ENCODE results near the gene KRTAP5-3. TPM values are rescaled to one million over a fixed set of nuclear protein-coding genes. Genes with fewer than 3 reads are reported as not detected.
A peak's percentile ranks its signal among the peaks of the same experiment; 100 is the strongest.

The KRTAP5-3 gene
- total and polyA plus RNA-seq, 2 of the 13 experiments (the other 11 are each of a cell fraction or from before 2014, with no cell fraction given) = not detected

DNA sequence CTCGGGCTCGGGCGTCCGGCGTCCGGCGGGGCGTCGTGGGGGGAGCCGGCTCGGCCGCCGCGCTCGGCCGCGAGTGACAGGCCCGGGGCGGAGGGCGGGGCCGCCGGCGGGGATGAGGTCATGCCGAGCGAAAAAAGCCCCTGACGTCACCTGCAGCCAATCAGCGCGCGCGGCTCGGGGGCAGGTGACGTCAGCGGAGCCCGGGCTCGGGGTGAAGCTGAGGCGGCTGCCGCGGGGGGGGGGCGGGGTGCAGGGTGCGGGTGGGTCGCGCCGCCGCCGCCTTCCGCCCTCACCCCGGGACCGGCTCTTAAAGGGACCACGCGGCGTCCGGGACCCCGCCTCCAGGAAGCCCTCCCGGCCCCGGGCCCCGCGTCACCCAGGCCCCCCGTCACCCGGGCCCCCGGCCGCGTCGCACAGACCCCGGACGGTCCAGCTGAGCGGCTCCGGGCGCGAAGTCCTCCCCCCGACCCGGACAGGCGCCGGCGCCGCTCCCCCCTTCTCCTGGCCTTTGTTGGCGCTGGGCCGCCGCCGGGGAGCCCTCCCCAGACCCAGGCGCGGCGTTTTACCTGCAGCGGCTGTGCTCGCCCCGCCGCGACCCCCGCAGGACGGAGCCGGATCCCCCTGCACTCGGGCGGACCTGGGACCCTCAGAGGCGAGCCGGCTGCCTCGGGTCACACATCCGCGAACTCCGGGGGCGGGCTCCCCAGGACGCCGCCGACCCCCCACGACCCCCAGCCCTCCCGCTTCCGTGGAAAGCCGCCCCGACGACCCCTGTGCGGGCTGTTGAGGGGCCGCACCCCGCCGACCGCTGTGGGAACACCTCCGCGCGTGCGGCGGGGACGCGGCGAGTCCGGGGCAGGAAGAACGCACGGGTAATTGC, 35.8 kb downstream of the KRTAP5-3 start, which contains the start of gene DUSP8:
Gene DUSP8 (minus strand): TSS at position 75 of the 880 bp plus-strand sequence. CDS start 6,445 bp downstream, outside the sequence.
- in situ Hi-C loops (cut with HindIII; ENCODE audit: extremely low pct_ligation_motif_present, low pct_unique_long_range_greater_than_20kb) (no loop called here), intact Hi-C loops (cut with micrococcal nuclease; ENCODE audit: unreplicated experiment) (no loop called here)
- Histone ChIP-seq H3K79me2 (ENCODE audit: insufficient read depth, low read length) (no peaks in the 10 kb centered on the region), H3K4me1 (ENCODE audit: insufficient read depth, low read length) (peaks cover 41% of the 10 kb centered on the region), H3K4me2 (ENCODE audit: low read depth, low read length) (peak within 1 kb of the TSS; percentile 93), H3K27me3 (ENCODE audit: control insufficient read depth in 1 of 2, insufficient read depth in 2 of 2, low read length in 2 of 2) (peaks cover 1 to 17% of the 10 kb centered on the region in 2 experiments; a peak in 3 of 5 replicates), H3K9ac (ENCODE audit: insufficient read depth, low read depth, low read length) (peak within 1 kb of the TSS; percentile 84; the same call in 1 of the 2 replicates), H3K4me3 (replicated peaks in 1 of 3; ENCODE audit: insufficient read depth in 1 of 3, low read depth in 2 of 3, low read length in 3 of 3) (peak within 1 kb of the TSS; percentile 65 to 78 (median 72); a peak in 5 of 6 replicates), H2AFZ (ENCODE audit: low read length) (no peak within 1 kb of the TSS), H4K20me1 (ENCODE audit: insufficient read depth, low read length) (peaks cover 31% of the 10 kb centered on the region; the same call in 1 of the 2 replicates), H3K36me3 (replicated peaks in 1 of 2; ENCODE audit: control insufficient read depth in 1 of 2, insufficient read depth in 2 of 2, low read length in 2 of 2) (no peaks in the 10 kb centered on the region), H3K9me3 (ENCODE audit: low read length) (no peaks in the 10 kb centered on the region), H3K27ac (ENCODE audit: extremely low read length, insufficient read depth, low read length) (no peak within 1 kb of the TSS)
- DNase-seq (ENCODE audit: low spot score) (peak; percentile 46), ATAC-seq (peak; percentile 5), FAIRE-seq (no peak)
- POLR2A ChIA-PET = no interaction called here
- CTCF ChIA-PET (ENCODE audit: low intra/inter-chr PET ratio, low total read pairs) = no interaction called here
- 0% methylated on average over 5 of the region's 124 CpGs for WGBS (ENCODE audit: low lambda C conversion rate)
- no TSS peak for BruUV-seq (replicated peaks)
- TF ChIP-seq CHD4 (IDR thresholded peaks at IDR 0.05; ENCODE audit: borderline replicate concordance, low read length) (no peak), SNRNP70 (IDR thresholded peaks at IDR 0.05; ENCODE audit: low read depth, low read length) (no peak), NONO (IDR thresholded peaks at IDR 0.05) (no peak), NONO (CRISPR knock-in tag; conservative IDR thresholded peaks at IDR 0.05) (0 out of 2 replicates have a peak, but pooled peaks have one; percentile 50), ZNF468 (CRISPR knock-in tag; IDR thresholded peaks at IDR 0.05) (0 out of 2 replicates have a peak, but pooled peaks have one; percentile 36), ZNF101 (CRISPR knock-in tag; IDR thresholded peaks at IDR 0.05; ENCODE audit: borderline replicate concordance, low read depth) (no peak)
- TF ChIP-seq, protein P1, sequence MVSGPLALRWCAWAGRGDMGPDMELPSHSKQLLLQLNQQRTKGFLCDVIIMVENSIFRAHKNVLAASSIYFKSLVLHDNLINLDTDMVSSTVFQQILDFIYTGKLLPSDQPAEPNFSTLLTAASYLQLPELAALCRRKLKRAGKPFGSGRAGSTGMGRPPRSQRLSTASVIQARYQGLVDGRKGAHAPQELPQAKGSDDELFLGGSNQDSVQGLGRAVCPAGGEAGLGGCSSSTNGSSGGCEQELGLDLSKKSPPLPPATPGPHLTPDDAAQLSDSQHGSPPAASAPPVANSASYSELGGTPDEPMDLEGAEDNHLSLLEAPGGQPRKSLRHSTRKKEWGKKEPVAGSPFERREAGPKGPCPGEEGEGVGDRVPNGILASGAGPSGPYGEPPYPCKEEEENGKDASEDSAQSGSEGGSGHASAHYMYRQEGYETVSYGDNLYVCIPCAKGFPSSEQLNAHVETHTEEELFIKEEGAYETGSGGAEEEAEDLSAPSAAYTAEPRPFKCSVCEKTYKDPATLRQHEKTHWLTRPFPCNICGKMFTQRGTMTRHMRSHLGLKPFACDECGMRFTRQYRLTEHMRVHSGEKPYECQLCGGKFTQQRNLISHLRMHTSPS (CRISPR knock-in tag; IDR thresholded peaks at IDR 0.05; ENCODE audit: low read depth) = no peak
- TF ChIP-seq, protein P2, sequence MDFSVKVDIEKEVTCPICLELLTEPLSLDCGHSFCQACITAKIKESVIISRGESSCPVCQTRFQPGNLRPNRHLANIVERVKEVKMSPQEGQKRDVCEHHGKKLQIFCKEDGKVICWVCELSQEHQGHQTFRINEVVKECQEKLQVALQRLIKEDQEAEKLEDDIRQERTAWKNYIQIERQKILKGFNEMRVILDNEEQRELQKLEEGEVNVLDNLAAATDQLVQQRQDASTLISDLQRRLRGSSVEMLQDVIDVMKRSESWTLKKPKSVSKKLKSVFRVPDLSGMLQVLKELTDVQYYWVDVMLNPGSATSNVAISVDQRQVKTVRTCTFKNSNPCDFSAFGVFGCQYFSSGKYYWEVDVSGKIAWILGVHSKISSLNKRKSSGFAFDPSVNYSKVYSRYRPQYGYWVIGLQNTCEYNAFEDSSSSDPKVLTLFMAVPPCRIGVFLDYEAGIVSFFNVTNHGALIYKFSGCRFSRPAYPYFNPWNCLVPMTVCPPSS (IDR thresholded peaks at IDR 0.05) = no peak
- TF ChIP-seq, protein P3, sequence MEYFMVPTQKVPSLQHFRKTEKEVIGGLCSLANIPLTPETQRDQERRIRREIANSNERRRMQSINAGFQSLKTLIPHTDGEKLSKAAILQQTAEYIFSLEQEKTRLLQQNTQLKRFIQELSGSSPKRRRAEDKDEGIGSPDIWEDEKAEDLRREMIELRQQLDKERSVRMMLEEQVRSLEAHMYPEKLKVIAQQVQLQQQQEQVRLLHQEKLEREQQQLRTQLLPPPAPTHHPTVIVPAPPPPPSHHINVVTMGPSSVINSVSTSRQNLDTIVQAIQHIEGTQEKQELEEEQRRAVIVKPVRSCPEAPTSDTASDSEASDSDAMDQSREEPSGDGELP (IDR thresholded peaks at IDR 0.05; ENCODE audit: borderline replicate concordance, low read depth) = peak; percentile 46; the same call in 1 of the 2 replicates
- TF ChIP-seq, protein P4, sequence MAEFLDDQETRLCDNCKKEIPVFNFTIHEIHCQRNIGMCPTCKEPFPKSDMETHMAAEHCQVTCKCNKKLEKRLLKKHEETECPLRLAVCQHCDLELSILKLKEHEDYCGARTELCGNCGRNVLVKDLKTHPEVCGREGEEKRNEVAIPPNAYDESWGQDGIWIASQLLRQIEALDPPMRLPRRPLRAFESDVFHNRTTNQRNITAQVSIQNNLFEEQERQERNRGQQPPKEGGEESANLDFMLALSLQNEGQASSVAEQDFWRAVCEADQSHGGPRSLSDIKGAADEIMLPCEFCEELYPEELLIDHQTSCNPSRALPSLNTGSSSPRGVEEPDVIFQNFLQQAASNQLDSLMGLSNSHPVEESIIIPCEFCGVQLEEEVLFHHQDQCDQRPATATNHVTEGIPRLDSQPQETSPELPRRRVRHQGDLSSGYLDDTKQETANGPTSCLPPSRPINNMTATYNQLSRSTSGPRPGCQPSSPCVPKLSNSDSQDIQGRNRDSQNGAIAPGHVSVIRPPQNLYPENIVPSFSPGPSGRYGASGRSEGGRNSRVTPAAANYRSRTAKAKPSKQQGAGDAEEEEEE (CRISPR knock-in tag; IDR thresholded peaks at IDR 0.05; ENCODE audit: borderline replicate concordance) = no peak
- TF ChIP-seq, protein P5, sequence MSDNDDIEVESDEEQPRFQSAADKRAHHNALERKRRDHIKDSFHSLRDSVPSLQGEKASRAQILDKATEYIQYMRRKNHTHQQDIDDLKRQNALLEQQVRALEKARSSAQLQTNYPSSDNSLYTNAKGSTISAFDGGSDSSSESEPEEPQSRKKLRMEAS (IDR thresholded peaks at IDR 0.05) = no peak
- TF ChIP-seq, protein P6, sequence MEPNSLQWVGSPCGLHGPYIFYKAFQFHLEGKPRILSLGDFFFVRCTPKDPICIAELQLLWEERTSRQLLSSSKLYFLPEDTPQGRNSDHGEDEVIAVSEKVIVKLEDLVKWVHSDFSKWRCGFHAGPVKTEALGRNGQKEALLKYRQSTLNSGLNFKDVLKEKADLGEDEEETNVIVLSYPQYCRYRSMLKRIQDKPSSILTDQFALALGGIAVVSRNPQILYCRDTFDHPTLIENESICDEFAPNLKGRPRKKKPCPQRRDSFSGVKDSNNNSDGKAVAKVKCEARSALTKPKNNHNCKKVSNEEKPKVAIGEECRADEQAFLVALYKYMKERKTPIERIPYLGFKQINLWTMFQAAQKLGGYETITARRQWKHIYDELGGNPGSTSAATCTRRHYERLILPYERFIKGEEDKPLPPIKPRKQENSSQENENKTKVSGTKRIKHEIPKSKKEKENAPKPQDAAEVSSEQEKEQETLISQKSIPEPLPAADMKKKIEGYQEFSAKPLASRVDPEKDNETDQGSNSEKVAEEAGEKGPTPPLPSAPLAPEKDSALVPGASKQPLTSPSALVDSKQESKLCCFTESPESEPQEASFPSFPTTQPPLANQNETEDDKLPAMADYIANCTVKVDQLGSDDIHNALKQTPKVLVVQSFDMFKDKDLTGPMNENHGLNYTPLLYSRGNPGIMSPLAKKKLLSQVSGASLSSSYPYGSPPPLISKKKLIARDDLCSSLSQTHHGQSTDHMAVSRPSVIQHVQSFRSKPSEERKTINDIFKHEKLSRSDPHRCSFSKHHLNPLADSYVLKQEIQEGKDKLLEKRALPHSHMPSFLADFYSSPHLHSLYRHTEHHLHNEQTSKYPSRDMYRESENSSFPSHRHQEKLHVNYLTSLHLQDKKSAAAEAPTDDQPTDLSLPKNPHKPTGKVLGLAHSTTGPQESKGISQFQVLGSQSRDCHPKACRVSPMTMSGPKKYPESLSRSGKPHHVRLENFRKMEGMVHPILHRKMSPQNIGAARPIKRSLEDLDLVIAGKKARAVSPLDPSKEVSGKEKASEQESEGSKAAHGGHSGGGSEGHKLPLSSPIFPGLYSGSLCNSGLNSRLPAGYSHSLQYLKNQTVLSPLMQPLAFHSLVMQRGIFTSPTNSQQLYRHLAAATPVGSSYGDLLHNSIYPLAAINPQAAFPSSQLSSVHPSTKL (CRISPR knock-in tag; IDR thresholded peaks at IDR 0.05) = no peak
